Measurements from ENCODE around the gene DGCR2.
A peak's percentile ranks its signal among the peaks of the same experiment; 100 is the strongest.

DGCR2 gene

GRCh38 chr22:19152942-19153883 is 31.0 kb upstream of the DGCR2 start:
- no peak overlapping the region for H3K4me3 ChIP-seq (ENCODE audit: low read length)
- H3K36me3 ChIP-seq (ENCODE audit: control insufficient read depth, insufficient read depth, low read length, severe bottlenecking) = no peaks in the 10 kb centered on the region
- H3K27me3 ChIP-seq (replicated peaks; ENCODE audit: control insufficient read depth, insufficient read depth, low read length) = peaks cover 42% of the 10 kb centered on the region

GRCh38 chr22:19151329-19152191 is 29.3 kb upstream of the DGCR2 start:
- H3K4me1 ChIP-seq (ENCODE audit: control insufficient read depth, insufficient read depth, low read length) = no peaks in the 10 kb centered on the region
- H3K9ac ChIP-seq (ENCODE audit: low read length) = no peak overlapping the region
- no peak for DNase-seq (ENCODE audit: low read depth)
- peaks cover 11% of the 10 kb centered on the region for H3K9me3 ChIP-seq (ENCODE audit: control insufficient read depth, low read length)
- H3K36me3 ChIP-seq (ENCODE audit: control insufficient read depth, insufficient read depth, low read length, severe bottlenecking) = no peaks in the 10 kb centered on the region
- peaks cover 57% of the 10 kb centered on the region for H3K27me3 ChIP-seq (replicated peaks; ENCODE audit: control insufficient read depth, insufficient read depth, low read length)
- no peak overlapping the region for H3K4me3 ChIP-seq (ENCODE audit: low read length)

More at GRCh38 chr22:19152942-19153883, 31.0 kb upstream of the DGCR2 start:
- no peak for DNase-seq (ENCODE audit: low read depth)
- H3K9me3 ChIP-seq (ENCODE audit: control insufficient read depth, low read length) = peaks cover 11% of the 10 kb centered on the region
- no peak overlapping the region for H3K9ac ChIP-seq (ENCODE audit: low read length)
- no peaks in the 10 kb centered on the region for H3K4me1 ChIP-seq (ENCODE audit: control insufficient read depth, insufficient read depth, low read length)

- Histone ChIP-seq H3K27me3 (replicated peaks; ENCODE audit: control insufficient read depth, insufficient read depth, low read length) (peaks cover 57% of the 10 kb centered on the region), H3K9ac (ENCODE audit: low read length) (no peak overlapping the region), H3K36me3 (ENCODE audit: control insufficient read depth, insufficient read depth, low read length, severe bottlenecking) (no peaks in the 10 kb centered on the region), H3K9me3 (ENCODE audit: control insufficient read depth, low read length) (peaks cover 11% of the 10 kb centered on the region), H3K4me3 (ENCODE audit: low read length) (no peak overlapping the region), H3K4me1 (ENCODE audit: control insufficient read depth, insufficient read depth, low read length) (no peaks in the 10 kb centered on the region)
- DNase-seq (ENCODE audit: low read depth) = no peak
Measured at GRCh38 chr22:19150482-19151328, 28.5 kb upstream of the DGCR2 start.

- Histone ChIP-seq H3K36me3 (ENCODE audit: control insufficient read depth, insufficient read depth, low read length, severe bottlenecking) (no peaks in the 10 kb centered on the region), H3K4me1 (ENCODE audit: control insufficient read depth, insufficient read depth, low read length) (no peaks in the 10 kb centered on the region), H3K27me3 (replicated peaks; ENCODE audit: control insufficient read depth, insufficient read depth, low read length) (peaks cover 55% of the 10 kb centered on the region), H3K9me3 (ENCODE audit: control insufficient read depth, low read length) (peaks cover 11% of the 10 kb centered on the region), H3K4me3 (ENCODE audit: low read length) (no peak within 1 kb of the TSS), H3K9ac (ENCODE audit: low read length) (no peak within 1 kb of the TSS)
- no peak for DNase-seq (ENCODE audit: low read depth)
Measured at GRCh38 chr22:19149991-19150390, 27.8 kb upstream of the DGCR2 start, which contains the start of gene GSC2. Gene GSC2 (minus strand): TSS chr22:19150292. CDS start chr22:19150283, 9 bp downstream.

- Histone ChIP-seq H3K9me3 (ENCODE audit: control insufficient read depth, low read length) (peaks cover 11% of the 10 kb centered on the region), H3K9ac (ENCODE audit: low read length) (no peak overlapping the region), H3K36me3 (ENCODE audit: control insufficient read depth, insufficient read depth, low read length, severe bottlenecking) (no peaks in the 10 kb centered on the region), H3K4me3 (ENCODE audit: low read length) (no peak overlapping the region), H3K4me1 (ENCODE audit: control insufficient read depth, insufficient read depth, low read length) (no peaks in the 10 kb centered on the region), H3K27me3 (replicated peaks; ENCODE audit: control insufficient read depth, insufficient read depth, low read length) (peaks cover 52% of the 10 kb centered on the region)
- DNase-seq (ENCODE audit: low read depth) = no peak
Measured at GRCh38 chr22:19149047-19149883, 27.1 kb upstream of the DGCR2 start.

GRCh38 chr22:19148417-19149046 is 26.3 kb upstream of the DGCR2 start:
- Histone ChIP-seq H3K27me3 (replicated peaks; ENCODE audit: control insufficient read depth, insufficient read depth, low read length) (peaks cover 50% of the 10 kb centered on the region), H3K9me3 (ENCODE audit: control insufficient read depth, low read length) (peaks cover 7% of the 10 kb centered on the region), H3K4me3 (ENCODE audit: low read length) (no peak overlapping the region), H3K4me1 (ENCODE audit: control insufficient read depth, insufficient read depth, low read length) (peaks cover 4% of the 10 kb centered on the region), H3K36me3 (ENCODE audit: control insufficient read depth, insufficient read depth, low read length, severe bottlenecking) (no peaks in the 10 kb centered on the region), H3K9ac (ENCODE audit: low read length) (no peak overlapping the region)
- DNase-seq (ENCODE audit: low read depth) = no peak

- H3K9ac ChIP-seq (ENCODE audit: low read length) = no peak overlapping the region
- peaks cover 7% of the 10 kb centered on the region for H3K9me3 ChIP-seq (ENCODE audit: control insufficient read depth, low read length)
- H3K36me3 ChIP-seq (ENCODE audit: control insufficient read depth, insufficient read depth, low read length, severe bottlenecking) = peaks cover 4% of the 10 kb centered on the region
- no peak for DNase-seq (ENCODE audit: low read depth)
- peaks cover 44% of the 10 kb centered on the region for H3K27me3 ChIP-seq (replicated peaks; ENCODE audit: control insufficient read depth, insufficient read depth, low read length)
- no peak overlapping the region for H3K4me3 ChIP-seq (ENCODE audit: low read length)
- H3K4me1 ChIP-seq (ENCODE audit: control insufficient read depth, insufficient read depth, low read length) = peaks cover 8% of the 10 kb centered on the region
Measured at GRCh38 chr22:19147195-19147780, 25.1 kb upstream of the DGCR2 start.

- no peak for DNase-seq (ENCODE audit: low read depth)
- H3K9ac ChIP-seq (ENCODE audit: low read length) = no peak overlapping the region
- H3K4me1 ChIP-seq (ENCODE audit: control insufficient read depth, insufficient read depth, low read length) = peaks cover 8% of the 10 kb centered on the region
- H3K27me3 ChIP-seq (replicated peaks; ENCODE audit: control insufficient read depth, insufficient read depth, low read length) = peaks cover 35% of the 10 kb centered on the region
- H3K9me3 ChIP-seq (ENCODE audit: control insufficient read depth, low read length) = peaks cover 2% of the 10 kb centered on the region
- H3K4me3 ChIP-seq (ENCODE audit: low read length) = no peak overlapping the region
- peaks cover 10% of the 10 kb centered on the region for H3K36me3 ChIP-seq (ENCODE audit: control insufficient read depth, insufficient read depth, low read length, severe bottlenecking)
Measured at GRCh38 chr22:19146215-19146968, 24.2 kb upstream of the DGCR2 start.

GRCh38 chr22:19143967-19144400 is 21.8 kb upstream of the DGCR2 start:
- DNase-seq (ENCODE audit: low read depth) = peak; percentile 52
- H3K9ac ChIP-seq (ENCODE audit: low read length) = peak overlapping the region; percentile 94
- peaks cover 23% of the 10 kb centered on the region for H3K27me3 ChIP-seq (replicated peaks; ENCODE audit: control insufficient read depth, insufficient read depth, low read length)
- H3K4me1 ChIP-seq (ENCODE audit: control insufficient read depth, insufficient read depth, low read length) = peaks cover 8% of the 10 kb centered on the region
- H3K36me3 ChIP-seq (ENCODE audit: control insufficient read depth, insufficient read depth, low read length, severe bottlenecking) = peaks cover 34% of the 10 kb centered on the region
- H3K4me3 ChIP-seq (ENCODE audit: low read length) = peak overlapping the region; percentile 96
- H3K9me3 ChIP-seq (ENCODE audit: control insufficient read depth, low read length) = no peaks in the 10 kb centered on the region

Measured in adipocyte (in vitro differentiated cells).